ENCODE results near the gene FGFR2.

Gene FGFR2

DNA sequence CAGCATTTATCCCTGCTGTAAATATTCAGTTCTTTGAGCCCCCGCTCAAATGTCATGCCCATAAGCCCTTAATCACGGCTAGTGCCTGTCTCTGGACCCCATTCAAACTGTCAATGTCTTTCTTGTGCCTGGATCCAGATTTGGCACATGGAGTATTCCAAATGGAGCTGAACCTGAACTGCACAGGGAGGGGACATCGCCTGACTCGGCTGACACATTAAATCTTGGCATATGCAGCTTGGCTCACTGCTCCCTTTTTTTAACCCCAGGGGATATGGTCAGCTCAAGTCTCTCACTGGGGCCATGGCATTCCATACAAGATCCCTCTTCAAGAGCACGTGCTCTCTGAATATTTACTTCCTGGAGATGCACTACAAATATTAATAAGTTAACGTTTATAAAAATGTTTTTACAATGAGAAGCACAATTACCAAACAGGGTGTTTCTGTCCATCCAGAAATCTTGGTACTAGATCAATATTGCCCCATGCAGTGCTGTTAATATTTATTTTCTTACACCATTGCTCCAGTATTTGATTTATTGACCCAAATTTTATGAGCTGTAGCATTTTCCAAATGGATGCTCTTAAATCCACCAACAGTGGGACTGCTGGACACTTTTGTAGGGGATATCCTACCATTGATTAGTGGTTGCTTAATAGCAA is 57.4 kb downstream of the FGFR2 start:
- no peaks in the 10 kb centered on the region for H3K9me3 ChIP-seq (ENCODE audit: insufficient read depth, low read depth, low read length)
- peaks cover 65% of the 10 kb centered on the region for H3K36me3 ChIP-seq (ENCODE audit: insufficient read depth, low read depth, low read length)
- no peaks in the 10 kb centered on the region for H3K27me3 ChIP-seq (ENCODE audit: insufficient read depth, low read length)
- peak overlapping the region; percentile 41; the same call in 1 of the 2 replicates for H3K4me3 ChIP-seq (ENCODE audit: low read length)
- peak overlapping the region; percentile 59; the same call in 1 of the 2 replicates for H3K9ac ChIP-seq (ENCODE audit: low read depth, low read length)
- H3K27ac ChIP-seq (ENCODE audit: low read length): peak overlapping the region; percentile 35
- peaks cover 49% of the 10 kb centered on the region for H3K4me1 ChIP-seq (ENCODE audit: insufficient read depth, low read length)

DNA sequence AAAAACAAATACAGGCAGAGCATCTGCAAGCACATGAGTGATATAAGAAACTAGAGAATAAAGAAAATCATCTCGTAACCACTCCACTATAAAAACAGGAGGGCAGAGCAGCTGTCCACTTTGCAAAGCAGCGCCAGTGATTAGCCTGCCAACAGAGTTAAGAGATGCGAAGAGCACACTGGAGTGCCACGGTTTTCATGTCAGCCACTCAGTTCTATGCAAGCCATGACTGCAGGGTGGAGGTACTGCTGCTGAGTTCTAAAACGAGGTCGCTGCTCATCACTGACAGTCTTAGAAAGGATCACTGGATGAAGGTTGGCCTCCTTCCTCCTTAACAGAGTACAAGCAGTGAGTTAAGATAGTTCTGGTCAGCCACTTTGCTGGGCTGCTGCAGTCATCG is 58.5 kb downstream of the FGFR2 start:
- Histone ChIP-seq H3K4me1 (ENCODE audit: insufficient read depth, low read length) (peaks cover 50% of the 10 kb centered on the region), H3K9ac (ENCODE audit: low read depth, low read length) (no peak overlapping the region), H3K27ac (ENCODE audit: low read length) (no peak overlapping the region), H3K9me3 (ENCODE audit: insufficient read depth, low read depth, low read length) (no peaks in the 10 kb centered on the region), H3K4me3 (ENCODE audit: low read length) (no peak overlapping the region), H3K36me3 (ENCODE audit: insufficient read depth, low read depth, low read length) (peaks cover 64% of the 10 kb centered on the region), H3K27me3 (ENCODE audit: insufficient read depth, low read length) (no peaks in the 10 kb centered on the region)

DNA sequence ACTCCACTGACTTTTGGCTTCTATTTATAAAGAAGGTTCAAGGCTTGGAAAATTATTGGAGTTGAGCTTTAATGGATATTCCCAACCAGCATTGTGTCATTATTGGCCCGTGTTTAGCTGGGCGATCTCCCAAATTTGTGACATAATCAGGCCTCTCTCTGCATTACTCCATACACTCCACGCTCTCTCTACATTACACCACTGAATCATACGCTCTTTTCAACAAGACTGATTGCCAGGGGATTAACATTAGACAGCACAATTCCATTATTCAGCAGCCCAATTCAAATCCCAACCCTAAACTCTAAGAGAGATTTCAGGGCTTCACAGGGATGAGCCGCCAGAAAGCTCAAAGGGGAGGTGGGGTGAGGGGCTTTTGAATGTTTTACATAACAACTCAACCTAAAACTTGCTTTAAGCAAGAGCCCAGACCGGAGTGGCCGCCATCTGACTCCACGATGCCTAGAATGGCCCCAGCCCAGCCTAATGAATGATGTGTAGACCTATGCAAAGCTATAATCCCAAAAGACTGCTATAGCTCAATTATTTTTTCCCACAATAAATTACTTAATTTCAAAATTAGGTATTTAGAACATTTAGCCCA is 61.8 kb downstream of the FGFR2 start:
- H3K4me1 ChIP-seq (ENCODE audit: insufficient read depth, low read length): peaks cover 26% of the 10 kb centered on the region
- H3K9ac ChIP-seq (ENCODE audit: low read depth, low read length): no peak overlapping the region
- no peak overlapping the region for H3K4me3 ChIP-seq (ENCODE audit: low read length)
- peaks cover 81% of the 10 kb centered on the region for H3K36me3 ChIP-seq (ENCODE audit: insufficient read depth, low read depth, low read length)
- no peaks in the 10 kb centered on the region for H3K27me3 ChIP-seq (ENCODE audit: insufficient read depth, low read length)
- H3K27ac ChIP-seq (ENCODE audit: low read length): no peak overlapping the region
- no peaks in the 10 kb centered on the region for H3K9me3 ChIP-seq (ENCODE audit: insufficient read depth, low read depth, low read length)

DNA sequence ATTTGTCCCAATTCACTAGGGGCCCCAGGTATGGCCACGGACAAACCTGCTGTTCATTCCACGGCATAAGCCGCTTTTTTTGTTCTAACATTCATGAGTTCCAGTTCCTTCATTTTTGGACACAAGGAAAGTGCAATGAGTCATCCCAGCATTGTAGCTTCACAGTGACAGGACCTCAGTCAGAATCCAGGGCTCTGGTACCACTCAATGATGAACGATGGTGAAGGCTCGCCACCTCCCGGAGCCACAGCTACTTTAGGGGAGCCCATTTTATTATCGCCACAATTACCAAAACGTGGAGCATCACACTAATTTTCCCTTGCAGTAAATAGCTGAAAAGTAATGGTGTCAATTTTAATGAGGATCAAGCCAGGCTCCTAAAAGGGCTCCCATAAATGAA is 62.9 kb downstream of the FGFR2 start:
- H3K4me3 ChIP-seq (ENCODE audit: low read length): no peak overlapping the region

DNA sequence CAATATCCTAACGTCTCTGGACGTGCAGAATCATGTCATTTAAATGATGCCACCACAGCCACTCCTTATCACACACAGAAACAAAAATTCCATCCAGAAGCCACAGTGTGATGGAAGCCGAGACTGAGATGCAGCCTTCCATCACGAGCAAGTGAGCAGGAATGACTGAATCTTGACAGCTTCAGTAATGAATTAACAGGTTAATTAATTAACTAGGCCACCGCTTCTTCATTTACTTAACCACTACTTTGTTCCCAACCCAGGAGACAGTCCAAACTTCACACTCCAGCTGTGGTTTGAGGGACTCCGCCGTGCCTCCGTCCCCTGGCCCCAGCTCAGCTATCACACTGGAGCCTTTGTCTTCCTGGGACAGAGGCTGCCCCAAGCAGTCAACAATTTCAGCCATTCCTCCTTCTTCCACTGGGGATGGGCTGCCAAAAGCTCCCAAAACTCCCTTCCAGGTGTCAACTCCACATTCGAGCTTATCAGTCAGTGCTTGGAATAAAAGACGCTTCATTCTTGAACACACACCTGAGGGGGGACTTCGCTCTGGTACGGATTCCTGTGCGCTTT is 65.9 kb downstream of the FGFR2 start:
- H3K27me3 ChIP-seq (ENCODE audit: insufficient read depth, low read length): no peaks in the 10 kb centered on the region
- peaks cover 20% of the 10 kb centered on the region for H3K4me1 ChIP-seq (ENCODE audit: insufficient read depth, low read length)
- no peak overlapping the region for H3K9ac ChIP-seq (ENCODE audit: low read depth, low read length)
- H3K9me3 ChIP-seq (ENCODE audit: insufficient read depth, low read depth, low read length): no peaks in the 10 kb centered on the region
- peaks cover 67% of the 10 kb centered on the region for H3K36me3 ChIP-seq (ENCODE audit: insufficient read depth, low read depth, low read length)
- no peak overlapping the region for H3K27ac ChIP-seq (ENCODE audit: low read length)
- no peak overlapping the region for H3K4me3 ChIP-seq (ENCODE audit: low read length)

More for the DNA sequence above, 62.9 kb downstream of the FGFR2 start:
- Histone ChIP-seq H3K36me3 (ENCODE audit: insufficient read depth, low read depth, low read length) (peaks cover 82% of the 10 kb centered on the region), H3K4me1 (ENCODE audit: insufficient read depth, low read length) (peaks cover 17% of the 10 kb centered on the region), H3K27me3 (ENCODE audit: insufficient read depth, low read length) (no peaks in the 10 kb centered on the region), H3K9ac (ENCODE audit: low read depth, low read length) (no peak overlapping the region), H3K27ac (ENCODE audit: low read length) (no peak overlapping the region), H3K9me3 (ENCODE audit: insufficient read depth, low read depth, low read length) (no peaks in the 10 kb centered on the region)

DNA sequence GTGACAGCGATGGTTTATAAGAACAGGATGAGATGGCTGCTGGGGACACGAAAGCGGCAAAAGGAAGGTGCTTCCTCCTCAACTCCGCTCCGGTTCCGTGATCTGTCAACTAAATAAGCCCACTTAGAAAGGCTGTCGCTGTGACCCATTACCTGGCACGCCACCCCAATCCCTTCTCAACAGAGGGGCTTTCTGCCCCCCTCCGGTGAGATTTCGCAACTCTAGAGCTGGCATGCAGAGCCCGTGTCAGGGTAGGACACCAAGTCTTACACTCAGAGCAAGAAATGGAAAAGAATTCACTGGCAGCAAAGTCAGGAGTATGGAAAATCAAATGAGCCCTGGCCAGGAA is 66.4 kb downstream of the FGFR2 start:
- H3K9me3 ChIP-seq (ENCODE audit: insufficient read depth, low read depth, low read length): no peaks in the 10 kb centered on the region
- H3K4me1 ChIP-seq (ENCODE audit: insufficient read depth, low read length): peaks cover 15% of the 10 kb centered on the region
- peaks cover 67% of the 10 kb centered on the region for H3K36me3 ChIP-seq (ENCODE audit: insufficient read depth, low read depth, low read length)
- no peak overlapping the region for H3K27ac ChIP-seq (ENCODE audit: low read length)
- no peak overlapping the region for H3K4me3 ChIP-seq (ENCODE audit: low read length)
- no peaks in the 10 kb centered on the region for H3K27me3 ChIP-seq (ENCODE audit: insufficient read depth, low read length)
- H3K9ac ChIP-seq (ENCODE audit: low read depth, low read length): no peak overlapping the region

DNA sequence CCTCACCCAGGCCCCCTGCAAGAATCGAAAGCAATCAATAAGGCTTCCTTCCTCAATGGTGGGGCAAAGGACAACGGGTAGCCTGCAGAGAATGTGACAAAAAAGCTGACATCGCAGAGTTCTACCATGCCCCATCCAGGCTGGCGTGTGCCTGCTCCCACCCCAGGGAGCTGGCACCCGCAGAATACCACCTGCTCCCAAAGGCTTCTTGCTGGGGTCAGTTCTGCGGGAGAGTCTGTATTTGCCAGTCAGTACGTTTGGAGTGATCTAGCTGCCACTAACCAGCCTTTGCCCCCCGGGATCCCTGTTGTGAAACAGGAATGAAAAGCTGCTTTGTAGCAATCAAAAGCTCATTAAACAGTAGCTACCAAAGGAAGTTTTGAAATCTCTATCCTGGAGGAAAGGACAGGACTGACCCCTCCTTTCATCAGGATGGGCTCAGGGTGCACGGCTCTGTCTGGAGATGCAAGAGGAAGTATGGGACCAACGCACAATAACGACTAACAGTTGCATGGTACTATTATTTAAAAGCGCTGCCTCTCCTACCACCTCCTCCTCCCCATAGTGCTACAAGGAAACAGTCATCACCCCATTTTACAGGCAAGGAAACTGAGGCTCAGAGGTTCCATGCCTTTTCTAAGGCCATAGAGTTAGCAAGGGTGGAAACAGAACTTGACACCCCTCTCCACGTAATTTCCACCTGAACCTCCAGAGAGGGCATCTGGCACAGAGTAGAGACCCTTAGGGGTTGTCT is 67.0 kb downstream of the FGFR2 start:
- no peaks in the 10 kb centered on the region for H3K27me3 ChIP-seq (ENCODE audit: insufficient read depth, low read length)

DNA sequence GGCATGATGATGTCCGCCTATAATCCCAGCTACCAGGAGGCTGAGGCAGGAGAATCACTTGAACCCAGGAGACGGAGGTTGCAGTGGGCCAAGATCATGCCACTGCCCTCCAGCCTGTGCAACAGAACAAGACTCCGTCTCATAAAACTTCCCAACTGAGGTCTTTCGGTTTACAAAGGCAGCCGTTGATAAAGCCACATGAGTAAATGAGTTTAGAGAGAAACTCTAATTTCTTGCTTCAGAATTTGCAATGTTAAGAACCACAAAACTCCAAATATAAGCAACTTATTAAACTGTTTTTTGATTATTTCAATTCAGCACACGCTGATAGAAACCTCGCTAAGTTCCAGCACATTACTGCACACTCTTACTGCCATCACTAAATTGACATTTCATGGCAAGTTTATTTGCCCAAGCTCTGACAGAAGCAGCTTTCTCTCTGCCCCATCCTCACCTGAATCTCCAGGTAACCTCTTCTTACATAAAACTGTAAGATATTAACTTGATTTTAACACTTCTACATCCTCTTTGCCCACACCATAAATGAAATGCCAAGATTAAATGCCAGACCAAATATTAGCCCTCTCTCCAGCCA is 67.7 kb downstream of the FGFR2 start:
- Histone ChIP-seq H3K4me1 (ENCODE audit: insufficient read depth, low read length) (peaks cover 7% of the 10 kb centered on the region), H3K27ac (ENCODE audit: low read length) (no peak overlapping the region), H3K9me3 (ENCODE audit: insufficient read depth, low read depth, low read length) (no peaks in the 10 kb centered on the region), H3K27me3 (ENCODE audit: insufficient read depth, low read length) (no peaks in the 10 kb centered on the region), H3K36me3 (ENCODE audit: insufficient read depth, low read depth, low read length) (peaks cover 68% of the 10 kb centered on the region), H3K9ac (ENCODE audit: low read depth, low read length) (no peak overlapping the region), H3K4me3 (ENCODE audit: low read length) (no peak overlapping the region)

More for the DNA sequence above, 67.0 kb downstream of the FGFR2 start:
- Histone ChIP-seq H3K27ac (ENCODE audit: low read length) (no peak overlapping the region), H3K4me3 (ENCODE audit: low read length) (no peak overlapping the region), H3K9ac (ENCODE audit: low read depth, low read length) (no peak overlapping the region), H3K36me3 (ENCODE audit: insufficient read depth, low read depth, low read length) (peaks cover 68% of the 10 kb centered on the region), H3K9me3 (ENCODE audit: insufficient read depth, low read depth, low read length) (no peaks in the 10 kb centered on the region), H3K4me1 (ENCODE audit: insufficient read depth, low read length) (peaks cover 11% of the 10 kb centered on the region)

DNA sequence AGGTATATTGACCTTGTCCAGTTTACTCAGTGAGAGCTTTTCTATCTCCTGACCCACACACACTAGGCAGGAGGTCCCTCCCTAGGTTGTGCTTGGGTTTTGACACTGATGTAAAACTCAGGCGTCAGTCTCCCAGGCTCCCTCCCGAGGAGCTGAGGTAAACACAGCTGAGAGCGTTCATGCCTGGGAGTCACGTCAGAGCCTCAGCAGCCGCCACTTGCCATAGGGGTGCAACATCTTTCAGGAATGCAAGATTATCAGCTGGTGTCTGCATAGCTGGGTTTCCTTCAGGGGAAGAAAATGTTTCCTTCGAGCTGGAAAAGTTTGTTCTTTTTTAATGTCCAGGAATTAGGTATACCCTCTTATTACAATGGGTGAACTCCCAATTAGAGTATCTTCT is 70.6 kb downstream of the FGFR2 start:
- peaks cover 7% of the 10 kb centered on the region for H3K4me1 ChIP-seq (ENCODE audit: insufficient read depth, low read length)
- no peaks in the 10 kb centered on the region for H3K27me3 ChIP-seq (ENCODE audit: insufficient read depth, low read length)

DNA sequence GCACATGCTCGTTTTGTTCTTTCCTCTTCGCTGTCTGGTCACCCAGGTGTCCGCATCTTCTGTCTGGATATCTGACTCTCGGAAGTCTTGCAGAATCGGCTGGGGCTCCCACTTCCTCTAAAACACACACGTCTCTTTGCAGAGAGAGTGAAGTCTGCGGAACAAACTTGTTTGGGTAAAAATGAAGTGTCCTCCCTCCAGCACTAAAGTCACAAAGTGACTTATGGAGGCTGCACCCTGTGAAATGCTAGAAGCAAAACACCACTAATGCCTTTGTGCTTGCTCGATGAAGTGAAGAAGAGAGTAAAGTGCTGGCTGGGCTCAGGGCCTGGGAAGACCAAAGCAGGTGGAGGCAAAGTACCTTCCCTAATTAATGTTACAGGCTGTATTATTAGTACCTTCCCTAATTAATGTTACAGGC is 71.4 kb downstream of the FGFR2 start:
- H3K27me3 ChIP-seq (ENCODE audit: insufficient read depth, low read length): no peaks in the 10 kb centered on the region
- H3K9me3 ChIP-seq (ENCODE audit: insufficient read depth, low read depth, low read length): no peaks in the 10 kb centered on the region
- H3K4me1 ChIP-seq (ENCODE audit: insufficient read depth, low read length): peaks cover 7% of the 10 kb centered on the region
- no peak overlapping the region for H3K9ac ChIP-seq (ENCODE audit: low read depth, low read length)
- H3K36me3 ChIP-seq (ENCODE audit: insufficient read depth, low read depth, low read length): peaks cover 73% of the 10 kb centered on the region
- H3K27ac ChIP-seq (ENCODE audit: low read length): no peak overlapping the region
- no peak overlapping the region for H3K4me3 ChIP-seq (ENCODE audit: low read length)

More for the DNA sequence above, 70.6 kb downstream of the FGFR2 start:
- H3K36me3 ChIP-seq (ENCODE audit: insufficient read depth, low read depth, low read length): peaks cover 73% of the 10 kb centered on the region
- H3K9me3 ChIP-seq (ENCODE audit: insufficient read depth, low read depth, low read length): no peaks in the 10 kb centered on the region
- H3K4me3 ChIP-seq (ENCODE audit: low read length): no peak overlapping the region
- no peak overlapping the region for H3K9ac ChIP-seq (ENCODE audit: low read depth, low read length)
- H3K27ac ChIP-seq (ENCODE audit: low read length): no peak overlapping the region

DNA sequence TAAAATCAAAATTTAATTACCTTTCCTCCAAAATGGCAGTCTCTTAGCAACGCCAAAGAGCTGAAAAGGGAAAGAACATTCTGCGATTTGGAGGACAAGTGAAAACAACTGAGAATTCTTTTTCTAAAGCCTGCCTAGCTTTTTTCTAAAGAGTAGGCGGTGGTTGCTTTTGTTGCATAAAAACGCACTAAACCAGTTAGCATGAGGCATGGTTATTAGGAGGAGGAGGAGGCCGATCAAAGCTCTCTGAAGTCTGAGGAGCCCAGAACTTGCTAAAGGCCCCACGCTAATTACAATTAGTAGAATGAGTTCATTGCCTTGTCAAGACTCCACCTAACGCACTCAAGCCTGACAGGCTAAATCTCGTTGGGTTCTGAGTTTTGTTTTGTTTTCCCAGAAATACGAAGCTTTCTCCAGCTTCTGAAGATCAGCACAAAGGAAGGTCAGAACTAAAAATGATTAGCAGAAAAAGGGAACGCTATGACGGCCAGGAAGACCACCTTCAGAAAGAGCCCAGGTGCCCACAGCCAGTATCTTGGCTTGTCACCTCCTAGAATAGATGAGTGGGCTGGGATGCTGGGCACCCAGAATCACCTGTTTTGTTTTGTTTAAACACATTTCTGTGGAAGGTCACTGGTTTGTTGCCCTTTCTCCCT is 72.0 kb downstream of the FGFR2 start:
- no peak overlapping the region for H3K27ac ChIP-seq (ENCODE audit: low read length)
- H3K36me3 ChIP-seq (ENCODE audit: insufficient read depth, low read depth, low read length): peaks cover 71% of the 10 kb centered on the region

More for the DNA sequence above, 72.0 kb downstream of the FGFR2 start:
- H3K9me3 ChIP-seq (ENCODE audit: insufficient read depth, low read depth, low read length): no peaks in the 10 kb centered on the region
- no peaks in the 10 kb centered on the region for H3K27me3 ChIP-seq (ENCODE audit: insufficient read depth, low read length)
- H3K9ac ChIP-seq (ENCODE audit: low read depth, low read length): no peak overlapping the region
- H3K4me1 ChIP-seq (ENCODE audit: insufficient read depth, low read length): peaks cover 7% of the 10 kb centered on the region
- no peak overlapping the region for H3K4me3 ChIP-seq (ENCODE audit: low read length)
